ENCODE measurements around the gene HSPA9.

DNA sequence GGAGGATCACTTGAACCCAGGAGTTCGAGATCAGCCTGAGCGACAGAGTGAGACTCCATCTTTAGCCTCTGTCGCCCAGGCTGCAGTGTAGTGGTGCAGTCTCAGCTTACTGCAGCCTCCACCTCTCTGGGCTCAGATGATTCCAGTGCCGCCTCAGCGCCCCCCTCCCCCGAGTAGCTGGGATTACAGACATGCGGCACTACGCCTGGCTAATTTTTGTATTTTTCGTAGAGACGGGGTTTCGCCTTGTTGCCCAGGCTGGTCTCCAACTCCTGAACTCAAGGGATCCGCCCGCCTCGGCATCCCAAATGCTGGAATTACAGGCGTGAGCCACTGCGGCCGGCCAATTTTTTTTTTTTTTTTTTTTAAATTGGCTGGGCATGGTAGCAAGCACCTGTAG lies 2.3 kb upstream of the HSPA9 start:
- no peak for TF ChIP-seq POLR2A (IDR thresholded peaks at IDR 0.05; ENCODE audit: low read depth, low read length)
- no peak for TF ChIP-seq POLR2AphosphoS5 (IDR thresholded peaks at IDR 0.05; ENCODE audit: low read depth, low read length)
